Fibroblast of the aortic adventitia (primary cell): Measurements from ENCODE around the gene TEPSIN. TPM values are rescaled to one million over a fixed set of nuclear protein-coding genes. Genes with fewer than 3 reads are reported as not detected.

ENCODE experiments used
- DNase-seq: peaks from one replicate; pipeline ENCODE4 v3.0.0-alpha.2; 2010; ENCODE audit warnings: low read depth
- H3K4me3 ChIP-seq: 2 replicates; pipeline ENCODE4 v1.5.1; 2011; ENCODE audit warnings: low read depth, mild to moderate bottlenecking, control low read depth, low read length, moderate library complexity
- CTCF ChIP-seq: IDR thresholded peaks from 2 replicates; pipeline ENCODE4 v1.5.1; 2011; ENCODE audit warnings: mild to moderate bottlenecking, low read length, control low read depth, inconsistent platforms; ENCODE audit not compliant: insufficient read depth
- total RNA-seq: library from RNA; depleted of rRNA; stranded (reverse); fragments of >200 nt; gene quantifications from 2 replicates; pipeline ENCODE4 v1.2.3, GENCODE V29; 2012; ENCODE audit warnings: low replicate concordance

Gene TEPSIN
- total RNA-seq, 1 donor = 13.3 TPM

- TF ChIP-seq CTCF = no peak
- no peak overlapping the region for H3K4me3 ChIP-seq
- DNase-seq = no peak
Observed at GRCh38 chr17:81246679-81247338, 8.0 kb upstream of the TEPSIN start.

DNA sequence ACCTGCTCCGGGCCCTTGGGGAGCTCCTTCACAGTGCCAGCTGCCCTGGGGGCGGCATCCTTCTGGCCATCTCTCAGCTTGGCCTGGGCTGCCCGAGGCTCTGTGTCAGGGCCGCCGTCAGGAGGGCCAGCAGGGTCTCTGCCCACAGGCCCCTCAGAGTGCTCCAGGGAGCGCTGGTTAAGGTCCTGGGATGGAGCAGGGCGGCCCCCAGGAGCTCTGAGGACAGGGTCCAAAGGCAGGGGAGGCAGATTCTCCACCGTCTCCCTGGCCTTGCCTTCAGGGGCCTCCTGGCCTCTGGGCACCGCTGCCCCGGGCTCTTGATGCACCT, 7.5 kb upstream of the TEPSIN start:
- TF ChIP-seq CTCF = no peak
- DNase-seq = no peak
- H3K4me3 ChIP-seq = no peak overlapping the region

DNA sequence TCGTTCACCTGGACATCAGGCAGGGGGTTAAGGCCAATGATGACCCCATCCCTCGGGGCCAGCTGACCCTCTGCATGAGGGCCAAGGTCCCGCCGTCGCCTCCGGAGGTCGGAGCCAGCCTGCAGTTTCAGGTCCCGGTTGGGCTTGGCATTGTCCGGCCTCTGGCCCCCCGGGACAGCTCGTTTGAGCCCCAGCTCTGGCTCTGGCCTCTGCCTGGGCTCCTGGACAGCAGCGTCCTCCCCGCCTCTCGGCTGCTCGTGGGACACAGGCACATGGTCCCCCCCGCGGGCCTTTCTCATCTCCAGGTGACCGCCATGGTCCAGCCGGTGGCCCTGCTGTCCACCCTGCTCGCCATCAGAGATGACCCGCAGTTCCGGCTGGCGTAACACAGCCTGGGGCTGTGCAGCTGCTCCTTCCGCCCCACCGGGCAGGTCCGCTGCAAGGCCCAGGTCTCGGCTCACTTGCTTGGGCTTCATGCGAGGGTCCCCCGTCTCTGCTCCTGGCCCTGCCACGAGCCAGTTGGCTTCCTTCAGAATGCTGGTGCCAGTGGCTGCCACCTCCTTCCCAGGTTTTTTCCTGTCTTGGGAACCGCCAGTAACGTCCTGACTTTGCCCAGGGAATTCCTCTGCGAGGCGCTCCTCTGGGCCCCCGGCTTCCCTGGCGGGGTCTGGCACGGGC, 6.9 kb upstream of the TEPSIN start:
- no peak overlapping the region for H3K4me3 ChIP-seq
- no peak for DNase-seq
- TF ChIP-seq CTCF = no peak

GRCh38 chr17:81245024-81245664, 6.3 kb upstream of the TEPSIN start:
- no peak overlapping the region for H3K4me3 ChIP-seq
- TF ChIP-seq CTCF = no peak
- DNase-seq = peak; percentile 47

GRCh38 chr17:81244358-81245023, 5.6 kb upstream of the TEPSIN start:
- H3K4me3 ChIP-seq = no peak overlapping the region
- no peak for DNase-seq
- no peak for TF ChIP-seq CTCF

- no peak for TF ChIP-seq CTCF
- no peak overlapping the region for H3K4me3 ChIP-seq
- no peak for DNase-seq
Observed at GRCh38 chr17:81243333-81243664, 4.4 kb upstream of the TEPSIN start.
